Globus pallidus (tissue), 1 donor: ENCODE data around the gene DPYD.

Experiments used
- DNase-seq: peaks from one replicate; pipeline ENCODE4 v3.0.0-alpha.2; 2015; ENCODE audit warnings: low spot score

Gene DPYD

GRCh38 chr1:97524211-97524610 is 396.6 kb downstream of the DPYD start:
- DNase-seq, result no peak

- no peak for DNase-seq
These were observed 404.2 kb downstream of the DPYD start for GRCh38 chr1:97516588-97516987.

GRCh38 chr1:97508653-97509218 is 412.1 kb downstream of the DPYD start:
- no peak for DNase-seq

GRCh38 chr1:97507863-97508262 is 413.0 kb downstream of the DPYD start:
- no peak for DNase-seq

GRCh38 chr1:97506368-97506767 is 414.5 kb downstream of the DPYD start:
- DNase-seq, result no peak

- DNase-seq, result no peak
These were observed 415.0 kb downstream of the DPYD start for GRCh38 chr1:97505816-97506215.

- no peak for DNase-seq
These were observed 415.5 kb downstream of the DPYD start for GRCh38 chr1:97505289-97505688.

GRCh38 chr1:97502360-97502759 is 418.5 kb downstream of the DPYD start:
- no peak for DNase-seq

GRCh38 chr1:97501628-97502027 is 419.2 kb downstream of the DPYD start:
- DNase-seq, result no peak

GRCh38 chr1:97500760-97501159 is 420.1 kb downstream of the DPYD start:
- peak; percentile 78 for DNase-seq

- DNase-seq, result no peak
These were observed 421.2 kb downstream of the DPYD start for GRCh38 chr1:97499667-97500066.

- DNase-seq, result no peak
These were observed 431.0 kb downstream of the DPYD start for GRCh38 chr1:97489834-97490233.

GRCh38 chr1:97488530-97488929 is 432.3 kb downstream of the DPYD start:
- DNase-seq, result no peak

- no peak for DNase-seq
These were observed 438.8 kb downstream of the DPYD start for GRCh38 chr1:97482022-97482421.

GRCh38 chr1:97467445-97467844 is 453.4 kb downstream of the DPYD start:
- DNase-seq, result no peak

GRCh38 chr1:97464305-97464704 is 456.5 kb downstream of the DPYD start:
- DNase-seq, result no peak

- DNase-seq, result peak; percentile 67
These were observed 459.1 kb downstream of the DPYD start for GRCh38 chr1:97461782-97462181.

- DNase-seq, result no peak
These were observed 463.3 kb downstream of the DPYD start for GRCh38 chr1:97457446-97458089.

GRCh38 chr1:97451944-97452343 is 468.9 kb downstream of the DPYD start:
- DNase-seq, result no peak

GRCh38 chr1:97451046-97451826 is 469.6 kb downstream of the DPYD start:
- no peak for DNase-seq

- DNase-seq, result no peak
These were observed 478.9 kb downstream of the DPYD start for GRCh38 chr1:97441966-97442365.

- DNase-seq, result no peak
These were observed 487.0 kb downstream of the DPYD start for GRCh38 chr1:97433824-97434177.

GRCh38 chr1:97433094-97433823 is 487.6 kb downstream of the DPYD start:
- DNase-seq, result no peak
